ENCODE data around the gene PDE6A. TPM values are rescaled to one million over a fixed set of nuclear protein-coding genes. Genes with fewer than 3 reads are reported as not detected.
"Not testable (repeated sequence)": the region's sequence is repeated elsewhere in the genome, so short reads cannot be mapped to it uniquely, and the experiment has no call there.

Gene PDE6A
- total RNA-seq, 1 experiment from 2014 or later = 0.42 TPM

- no TSS peak for BruUV-seq (replicated peaks)
- peak; percentile 81 for DNase-seq (ENCODE audit: unreplicated experiment)
- no peak for TF ChIP-seq CTCF (IDR thresholded peaks at IDR 0.05; ENCODE audit: unreplicated experiment)
- peaks cover 29% of the 10 kb centered on the region for H3K4me1 Mint-ChIP-seq (ENCODE audit: insufficient read depth, unreplicated experiment)
- intact Hi-C loops (cut with micrococcal nuclease) = no loop called here
- no peak overlapping the region for H3K4me3 Mint-ChIP-seq (ENCODE audit: unreplicated experiment)
- ChIA-PET CTCF (interaction anchor here (0.6 to 3.1 kb wide), 4 partner anchors 9 to 75 kb away, joined by 3 to 13 read pairs (median 8); no protein-coding TSS in a partner anchor), POLR2A (interaction anchor here (0.6 to 2.6 kb wide), 2 partner anchors 9 to 55 kb away, joined by 4 to 18 read pairs; no protein-coding TSS in a partner anchor)
- H3K9me3 Mint-ChIP-seq (ENCODE audit: unreplicated experiment) = no peaks in the 10 kb centered on the region
- H3K27ac Mint-ChIP-seq (ENCODE audit: low read depth, unreplicated experiment) = peak overlapping the region; percentile 30
- no peaks in the 10 kb centered on the region for H3K36me3 Mint-ChIP-seq (ENCODE audit: insufficient read depth, unreplicated experiment)
- H3K27me3 Mint-ChIP-seq (ENCODE audit: insufficient read depth, unreplicated experiment) = no peaks in the 10 kb centered on the region
Measured at GRCh38 chr5:149886692-149887470, 57.7 kb downstream of the PDE6A start.

- intact Hi-C loops (cut with micrococcal nuclease) = no loop called here
- Mint-ChIP-seq H3K9me3 (ENCODE audit: unreplicated experiment) (peaks cover 4% of the 10 kb centered on the region), H3K4me3 (ENCODE audit: unreplicated experiment) (no peak overlapping the region), H3K4me1 (ENCODE audit: insufficient read depth, unreplicated experiment) (peaks cover 33% of the 10 kb centered on the region), H3K36me3 (ENCODE audit: insufficient read depth, unreplicated experiment) (no peaks in the 10 kb centered on the region), H3K27me3 (ENCODE audit: insufficient read depth, unreplicated experiment) (no peaks in the 10 kb centered on the region), H3K27ac (ENCODE audit: low read depth, unreplicated experiment) (no peak overlapping the region)
- POLR2A ChIA-PET = interaction anchor here (0.6 to 2.6 kb wide), 3 partner anchors 10 to 56 kb away, joined by 3 to 18 read pairs (median 4); no protein-coding TSS in a partner anchor
- peak; percentile 27 for DNase-seq (ENCODE audit: unreplicated experiment)
- no TSS peak for BruUV-seq (replicated peaks)
- no peak for TF ChIP-seq CTCF (IDR thresholded peaks at IDR 0.05; ENCODE audit: unreplicated experiment)
- CTCF ChIA-PET = interaction anchor here (0.9 to 3.1 kb wide), 5 partner anchors 10 to 106 kb away, joined by 3 to 13 read pairs (median 8); no protein-coding TSS in a partner anchor
Measured at GRCh38 chr5:149886060-149886459, 58.5 kb downstream of the PDE6A start.

- Mint-ChIP-seq H3K4me1 (ENCODE audit: insufficient read depth, unreplicated experiment) (peaks cover 36% of the 10 kb centered on the region), H3K4me3 (ENCODE audit: unreplicated experiment) (no peak overlapping the region), H3K27ac (ENCODE audit: low read depth, unreplicated experiment) (no peak overlapping the region), H3K36me3 (ENCODE audit: insufficient read depth, unreplicated experiment) (no peaks in the 10 kb centered on the region), H3K9me3 (ENCODE audit: unreplicated experiment) (peaks cover 5% of the 10 kb centered on the region), H3K27me3 (ENCODE audit: insufficient read depth, unreplicated experiment) (no peaks in the 10 kb centered on the region)
- intact Hi-C loops (cut with micrococcal nuclease) = no loop called here
- POLR2A ChIA-PET = interaction anchor here (0.8 to 2.6 kb wide), 4 partner anchors 10 to 75 kb away, joined by 3 to 18 read pairs (median 3); partner anchors contain the start of gene SLC26A2
- BruUV-seq (replicated peaks) = no TSS peak
- CTCF ChIA-PET = interaction anchor here (0.8 to 3.1 kb wide), 7 partner anchors 11 to 106 kb away, joined by 3 to 13 read pairs (median 3); no protein-coding TSS in a partner anchor
- no peak for TF ChIP-seq CTCF (IDR thresholded peaks at IDR 0.05; ENCODE audit: unreplicated experiment)
- no peak for DNase-seq (ENCODE audit: unreplicated experiment)
Measured at GRCh38 chr5:149885513-149885912, 59.1 kb downstream of the PDE6A start.

- ChIA-PET CTCF (no interaction called here), POLR2A (interaction anchor here (0.6 to 1.1 kb wide), 4 partner anchors 8 to 92 kb away, joined by 3 read pairs; no protein-coding TSS in a partner anchor)
- no peak for DNase-seq (ENCODE audit: unreplicated experiment)
- no TSS peak for BruUV-seq (replicated peaks)
- Mint-ChIP-seq H3K4me1 (ENCODE audit: insufficient read depth, unreplicated experiment) (peaks cover 38% of the 10 kb centered on the region), H3K27me3 (ENCODE audit: insufficient read depth, unreplicated experiment) (no peaks in the 10 kb centered on the region), H3K27ac (ENCODE audit: low read depth, unreplicated experiment) (peak overlapping the region; percentile 72), H3K4me3 (ENCODE audit: unreplicated experiment) (no peak overlapping the region), H3K9me3 (ENCODE audit: unreplicated experiment) (peaks cover 5% of the 10 kb centered on the region), H3K36me3 (ENCODE audit: insufficient read depth, unreplicated experiment) (no peaks in the 10 kb centered on the region)
- intact Hi-C loops (cut with micrococcal nuclease) = no loop called here
- no peak for TF ChIP-seq CTCF (IDR thresholded peaks at IDR 0.05; ENCODE audit: unreplicated experiment)
Measured at GRCh38 chr5:149883550-149883949, 61.0 kb downstream of the PDE6A start.

GRCh38 chr5:149882633-149883032 lies 62.0 kb downstream of the PDE6A start:
- not testable (repeated sequence) for DNase-seq (ENCODE audit: unreplicated experiment); BruUV-seq (replicated peaks)

More at GRCh38 chr5:149882633-149883032, 62.0 kb downstream of the PDE6A start:
- ChIA-PET POLR2A (interaction anchor here (0.7 kb wide), 1 partner anchor 44 kb away, joined by 3 read pairs; no protein-coding TSS in a partner anchor), CTCF (interaction anchor here (1.1 to 1.5 kb wide), 2 partner anchors 9 to 18 kb away, joined by 3 to 5 read pairs; no protein-coding TSS in a partner anchor)
- H3K27ac Mint-ChIP-seq (ENCODE audit: low read depth, unreplicated experiment); intact Hi-C loops (cut with micrococcal nuclease); H3K4me3 Mint-ChIP-seq (ENCODE audit: unreplicated experiment); H3K36me3 Mint-ChIP-seq (ENCODE audit: insufficient read depth, unreplicated experiment); H3K9me3 Mint-ChIP-seq (ENCODE audit: unreplicated experiment); H3K27me3 Mint-ChIP-seq (ENCODE audit: insufficient read depth, unreplicated experiment): not testable (repeated sequence)
- peaks cover 39% of the 10 kb centered on the region for H3K4me1 Mint-ChIP-seq (ENCODE audit: insufficient read depth, unreplicated experiment)

Data from MCF 10A (cell line).